Right lobe of liver (tissue), 4 donors: Measurements from ENCODE around the gene SHISA7.

Experiments used
- CTCF ChIP-seq, 4 donors: fragments of 200-600 bp in 3 of 4; fragments of 450-650 bp in 1 of 4; IDR thresholded peaks; one replicate each; pipeline versions ENCODE4 v1.5.1 to v1.8.0; 2016 to 2022; ENCODE audit warnings: antibody characterized with exemption in 4 of 4, mild to moderate bottlenecking in 2 of 4
- POLR2A ChIP-seq: fragments of 450-650 bp; IDR thresholded peaks from one replicate; pipeline ENCODE4 v1.6.1; 2017; ENCODE audit warnings: antibody characterized with exemption, mild to moderate bottlenecking
- donor health status: DM: no; HTN: no; CAD: no.
- donor health status: DM: no; HTN: no; CAD: no.
- donor health status: DM: no; HTN: yes; CAD: no.

- TF ChIP-seq CTCF (IDR thresholded peaks at IDR 0.05) (no peak), POLR2A (no peak)
Measured at GRCh38 chr19:55398200-55398925, 44.7 kb downstream of the SHISA7 start.
